Activated T-helper 1 cell treated with anti-CD3 and anti-CD28 coated beads, Interleukin-12 subunit alpha, Interleukin-12 subunit beta, Interleukin-2, Interleukin-4 antibody, amounts not matched to agents 30 ng/mL and 10 ng/mL and 1 ng/mL, durations not matched to agents 14 hours and 24 hours and 36 hours (primary cell): ENCODE data around the gene TYSND1. TPM values are rescaled to one million over a fixed set of nuclear protein-coding genes. Genes with fewer than 3 reads are reported as not detected.

Experiments used
- DNase-seq: peaks from one replicate; pipeline ENCODE4 v3.0.0; 2021; ENCODE audit warnings: low spot score
- H3K27ac Mint-ChIP-seq: one replicate; pipeline ENCODE4 v1.8.0; 2021; ENCODE audit warnings: mild to moderate bottlenecking, mixed read lengths
- H3K27me3 Mint-ChIP-seq: one replicate; pipeline ENCODE4 v1.8.0; 2022; ENCODE audit warnings: mild to moderate bottlenecking, moderate library complexity, mixed read lengths; ENCODE audit not compliant: insufficient read depth
- H3K36me3 Mint-ChIP-seq: one replicate; pipeline ENCODE4 v1.8.0; 2021; ENCODE audit warnings: low read depth, mixed read lengths
- H3K4me1 Mint-ChIP-seq: one replicate; pipeline ENCODE4 v1.8.0; 2021; ENCODE audit warnings: low read depth, mixed read lengths
- H3K4me3 Mint-ChIP-seq: one replicate; pipeline ENCODE4 v1.8.0; 2021; ENCODE audit warnings: mild to moderate bottlenecking, moderate library complexity, mixed read lengths
- H3K9me3 Mint-ChIP-seq: one replicate; pipeline ENCODE4 v1.8.0; 2021; ENCODE audit warnings: mixed read lengths
- intact Hi-C: fragments of 100-400 bp; cut with micrococcal nuclease; formaldehyde crosslinking; loops from one replicate; pipeline ENCODE4 v1.15.1; 2024
- total RNA-seq: library from RNA; stranded (reverse); gene quantifications from 2 replicates; pipeline ENCODE4 v1.2.3, GENCODE V29; 2022

Gene TYSND1
- total RNA-seq, 1 donor from 2014 or later, result 12.7 TPM

DNA sequence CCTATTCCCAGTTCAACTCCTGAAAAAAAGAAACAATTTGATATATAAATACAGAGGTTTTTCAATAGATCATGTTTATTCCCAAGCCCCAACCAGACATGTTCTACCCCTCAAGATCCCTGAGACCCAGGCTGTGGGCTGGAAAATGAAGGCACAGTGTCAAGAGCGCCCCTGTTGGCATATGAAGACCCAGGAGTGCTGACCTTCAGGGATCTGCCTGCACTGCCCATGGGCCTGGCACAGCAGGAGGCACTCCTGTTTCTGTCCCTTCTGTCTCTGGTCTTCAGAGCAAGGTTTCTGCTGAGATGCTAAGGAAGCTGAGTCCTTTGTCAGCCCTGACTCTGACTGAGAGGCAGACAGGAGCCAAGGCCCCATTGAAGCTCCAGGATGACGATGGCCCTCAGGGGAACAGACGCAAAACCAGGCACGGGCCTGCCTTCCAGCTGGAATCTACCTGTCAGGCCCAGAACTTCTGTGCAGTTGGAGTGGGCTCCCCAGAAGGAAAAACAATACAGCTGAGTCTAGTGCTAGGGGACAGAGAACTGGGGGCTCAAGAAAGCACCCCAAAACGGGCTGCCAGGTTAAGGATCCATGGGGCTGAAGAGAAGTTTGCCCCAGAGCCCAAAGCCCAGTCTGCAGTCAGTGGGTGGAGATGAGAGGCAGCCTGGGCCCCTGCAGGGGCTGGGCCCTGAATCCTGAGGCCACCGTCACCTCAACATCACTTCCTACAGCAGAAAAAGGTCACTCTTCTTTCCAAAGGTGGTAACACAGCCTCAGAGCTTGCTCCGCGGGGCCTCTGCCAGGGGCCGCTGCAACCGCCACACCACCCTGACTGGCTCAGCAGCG is 7.1 kb downstream of the TYSND1 start:
- Mint-ChIP-seq H3K4me1 (no peaks in the 10 kb centered on the region), H3K27me3 (peaks cover 4% of the 10 kb centered on the region), H3K4me3 (no peak overlapping the region), H3K9me3 (no peaks in the 10 kb centered on the region), H3K36me3 (peaks cover 4% of the 10 kb centered on the region), H3K27ac (no peak overlapping the region)
- intact Hi-C loops, result no loop called here
- no peak for DNase-seq

DNA sequence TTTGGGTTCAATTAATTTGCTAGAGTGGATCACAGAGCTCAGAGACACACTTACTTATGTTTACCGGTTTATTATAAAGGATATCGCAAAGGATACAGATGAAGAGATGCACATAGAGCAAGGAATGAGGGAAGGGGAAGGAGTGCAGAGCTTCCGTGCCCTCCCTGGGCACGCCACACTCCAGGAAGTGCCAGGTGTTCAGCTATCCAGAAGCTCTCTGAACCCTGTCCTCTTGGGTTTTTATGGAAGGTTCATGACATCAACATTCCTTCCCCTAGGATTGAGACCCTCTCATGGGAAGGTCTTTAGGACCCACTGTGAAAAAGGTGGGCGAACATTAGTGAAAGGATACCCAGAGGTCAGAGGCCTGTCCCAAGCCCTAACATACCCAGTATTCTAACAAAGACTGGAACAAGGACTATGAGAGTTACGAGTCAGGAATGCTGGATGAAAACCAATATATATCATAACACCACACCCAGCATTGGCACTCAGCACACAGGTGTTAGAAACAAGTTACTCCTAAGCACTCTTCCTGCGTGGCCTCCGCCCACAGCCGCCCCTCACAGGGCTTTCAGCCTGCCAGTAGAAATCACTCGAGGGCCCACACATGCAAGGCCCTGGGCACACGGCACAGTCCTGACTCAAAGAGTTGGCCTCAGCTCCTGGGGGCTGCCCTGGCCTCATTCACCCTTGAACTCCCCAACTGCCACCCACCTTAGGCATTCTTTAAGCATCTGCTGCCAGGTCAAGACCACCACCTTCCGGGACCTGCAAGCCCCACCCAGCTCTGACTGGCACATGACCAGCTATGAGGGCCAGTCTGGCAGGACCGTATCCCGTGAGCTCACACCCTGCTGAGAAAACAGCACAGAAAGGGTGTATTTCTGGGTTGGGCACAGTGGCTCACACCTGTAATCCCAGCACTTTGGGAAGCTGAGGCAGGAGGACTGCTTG is 8.3 kb downstream of the TYSND1 start:
- Mint-ChIP-seq H3K4me1 (peaks cover 1% of the 10 kb centered on the region), H3K27me3 (peaks cover 7% of the 10 kb centered on the region), H3K27ac (no peak overlapping the region), H3K4me3 (no peak overlapping the region), H3K36me3 (peaks cover 4% of the 10 kb centered on the region), H3K9me3 (no peaks in the 10 kb centered on the region)
- no peak for DNase-seq
- intact Hi-C loops, result no loop called here

DNA sequence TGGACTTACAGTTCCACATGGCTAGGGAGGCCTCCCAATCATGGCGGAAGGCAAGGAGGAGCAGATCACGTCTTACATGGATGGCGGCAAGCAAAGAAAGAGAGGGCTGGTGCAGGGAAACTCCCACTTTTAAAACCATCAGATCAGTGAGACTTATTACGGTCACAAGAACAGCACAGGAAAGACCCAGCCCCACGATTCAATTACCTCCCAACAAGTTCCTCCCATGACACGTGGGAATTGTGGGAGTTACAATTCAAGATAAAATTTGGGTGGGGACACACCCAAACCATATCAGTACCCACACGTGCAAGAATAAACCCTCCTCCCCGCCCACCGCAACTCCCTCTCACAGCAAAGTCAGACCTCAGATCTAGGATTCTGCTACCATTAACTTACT is 9.4 kb downstream of the TYSND1 start:
- Mint-ChIP-seq H3K9me3 (no peaks in the 10 kb centered on the region), H3K4me3 (no peak overlapping the region), H3K4me1 (peaks cover 10% of the 10 kb centered on the region), H3K36me3 (peaks cover 6% of the 10 kb centered on the region), H3K27me3 (peaks cover 9% of the 10 kb centered on the region), H3K27ac (no peak overlapping the region)
- no peak for DNase-seq
- intact Hi-C loops, result no loop called here

DNA sequence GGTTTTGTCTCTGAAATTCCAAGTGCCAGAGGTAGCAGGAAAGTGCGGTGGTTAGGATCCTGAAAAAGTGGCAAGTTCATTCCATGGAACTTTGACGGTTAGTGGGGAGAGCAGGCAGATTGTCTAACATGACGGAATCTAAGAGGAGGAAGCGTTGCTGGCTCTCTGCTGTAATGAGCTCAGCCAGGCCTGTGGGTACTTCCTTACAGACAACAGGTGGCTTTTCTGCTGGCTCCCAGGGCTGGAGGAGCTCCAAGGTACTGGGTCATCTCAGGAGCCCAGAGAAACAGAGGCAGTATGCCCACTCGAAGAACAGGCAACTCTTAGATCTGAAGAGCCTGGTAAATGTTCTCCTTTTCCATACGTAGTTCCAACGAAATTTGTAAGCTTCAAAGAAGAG is 10.8 kb downstream of the TYSND1 start:
- DNase-seq, result no peak
- Mint-ChIP-seq H3K27me3 (peaks cover 9% of the 10 kb centered on the region), H3K27ac (no peak overlapping the region), H3K36me3 (peaks cover 6% of the 10 kb centered on the region), H3K4me3 (no peak overlapping the region), H3K9me3 (no peaks in the 10 kb centered on the region), H3K4me1 (peaks cover 15% of the 10 kb centered on the region)
- intact Hi-C loops, result no loop called here

DNA sequence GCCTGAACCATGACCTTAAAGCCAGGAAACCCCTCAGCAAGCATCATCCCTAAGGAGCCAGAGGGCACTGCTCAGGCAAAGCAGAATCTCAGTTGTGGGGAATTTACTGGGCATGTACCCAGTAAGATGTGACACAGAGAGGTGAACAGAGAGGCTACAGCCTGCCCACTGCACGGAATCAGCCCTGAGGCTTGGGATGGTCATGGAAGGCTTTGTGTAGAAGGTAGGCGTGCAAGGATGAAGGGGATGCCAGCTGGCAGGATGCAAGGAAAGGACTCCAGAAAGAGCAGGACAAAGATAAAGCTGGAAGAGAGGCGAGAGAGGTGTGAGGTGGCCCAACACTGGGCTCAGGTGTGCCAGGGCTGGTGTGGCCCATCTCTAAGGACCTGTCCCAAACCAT is 11.5 kb downstream of the TYSND1 start:
- no peak for DNase-seq
- Mint-ChIP-seq H3K27ac (no peak overlapping the region), H3K27me3 (peaks cover 9% of the 10 kb centered on the region), H3K4me3 (no peak overlapping the region), H3K36me3 (peaks cover 3% of the 10 kb centered on the region), H3K4me1 (peaks cover 15% of the 10 kb centered on the region), H3K9me3 (no peaks in the 10 kb centered on the region)
- intact Hi-C loops, result no loop called here

DNA sequence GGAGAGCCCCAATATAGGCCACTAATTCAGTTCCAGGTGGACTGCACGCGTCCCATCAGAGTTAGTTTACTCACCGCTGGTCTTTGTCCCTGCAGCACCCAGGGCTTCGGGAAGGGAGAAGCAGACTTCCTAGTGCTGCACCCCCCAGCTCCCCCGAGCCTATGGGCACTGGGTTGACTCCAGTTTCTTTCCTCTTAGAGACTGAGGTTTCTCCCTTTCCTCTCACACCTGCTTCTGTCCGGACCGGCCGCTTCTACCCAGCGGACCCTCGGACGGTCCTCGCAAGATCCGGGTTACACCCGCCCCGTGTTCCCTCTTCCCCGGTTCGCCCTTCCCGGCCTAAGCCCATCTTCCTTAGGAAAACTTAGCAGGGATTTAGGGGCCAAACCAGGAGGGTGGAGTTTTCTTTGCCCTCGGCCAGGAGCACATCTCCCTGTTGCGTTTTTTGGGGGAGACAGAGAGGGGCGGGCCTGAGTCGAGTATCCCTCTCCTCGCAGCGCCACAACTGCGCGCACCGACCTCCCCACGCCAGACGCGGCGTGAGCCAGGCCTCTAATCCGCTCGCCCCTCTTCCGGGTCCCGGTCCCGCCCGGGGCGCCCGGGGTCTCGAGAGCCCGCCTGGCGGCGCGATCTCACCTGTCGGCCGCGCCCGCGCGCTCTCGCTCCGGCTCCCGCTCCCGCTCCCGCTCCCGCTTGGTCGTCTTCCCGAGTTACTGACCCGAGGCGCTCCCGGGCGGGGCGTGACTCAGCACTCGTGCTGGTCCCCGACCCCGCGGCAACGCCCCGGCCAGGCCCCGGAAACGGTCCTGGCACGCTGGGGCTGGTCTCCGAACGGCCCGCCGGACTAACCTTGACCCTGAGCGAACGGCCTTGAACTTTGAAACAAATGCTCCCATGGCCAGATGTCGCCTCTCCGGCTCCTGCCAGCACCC is 14.1 kb downstream of the TYSND1 start, which contains the start of gene AIFM2:
TSS of gene AIFM2 (minus strand) at position 728 of the 932 bp plus-strand sequence. CDS start 8,741 bp downstream, outside the sequence.
- intact Hi-C loops, result loop anchor here (1.0 to 2.0 kb wide), 2 partner anchors 14 to 16 kb away; partner anchors contain the start of gene TYSND1
- H3K36me3 Mint-ChIP-seq, result peaks cover 3% of the 10 kb centered on the region
- H3K4me1 Mint-ChIP-seq, result peaks cover 15% of the 10 kb centered on the region
- H3K27ac Mint-ChIP-seq, result peak within 1 kb of the TSS; percentile 82
- no peaks in the 10 kb centered on the region for H3K9me3 Mint-ChIP-seq
- H3K4me3 Mint-ChIP-seq, result peak within 1 kb of the TSS; percentile 86
- H3K27me3 Mint-ChIP-seq, result peaks cover 9% of the 10 kb centered on the region
- DNase-seq, result no peak

DNA sequence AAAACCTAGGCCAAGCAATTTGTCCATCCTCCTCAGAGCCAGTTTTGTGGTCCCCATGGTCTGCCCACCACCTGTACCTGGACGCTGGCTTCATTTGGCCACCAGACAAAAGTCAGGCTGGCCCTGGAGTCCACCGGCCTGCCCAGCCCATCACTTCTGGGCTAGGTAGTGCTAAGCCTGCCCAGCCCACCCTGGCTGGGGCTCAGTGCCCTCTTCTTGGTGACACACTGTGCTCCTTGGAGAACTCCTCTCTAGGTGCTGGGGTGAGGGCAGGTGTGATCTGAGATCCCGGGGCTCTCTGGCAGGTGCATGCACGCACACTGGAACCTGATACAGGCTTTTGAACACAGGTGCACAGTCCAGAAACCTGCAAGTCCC is 15.0 kb downstream of the TYSND1 start:
- Mint-ChIP-seq H3K4me1 (peaks cover 15% of the 10 kb centered on the region), H3K4me3 (peak overlapping the region; percentile 74), H3K27me3 (peaks cover 9% of the 10 kb centered on the region), H3K9me3 (no peaks in the 10 kb centered on the region), H3K36me3 (peaks cover 3% of the 10 kb centered on the region), H3K27ac (no peak overlapping the region)
- no peak for DNase-seq
- intact Hi-C loops, result no loop called here

DNA sequence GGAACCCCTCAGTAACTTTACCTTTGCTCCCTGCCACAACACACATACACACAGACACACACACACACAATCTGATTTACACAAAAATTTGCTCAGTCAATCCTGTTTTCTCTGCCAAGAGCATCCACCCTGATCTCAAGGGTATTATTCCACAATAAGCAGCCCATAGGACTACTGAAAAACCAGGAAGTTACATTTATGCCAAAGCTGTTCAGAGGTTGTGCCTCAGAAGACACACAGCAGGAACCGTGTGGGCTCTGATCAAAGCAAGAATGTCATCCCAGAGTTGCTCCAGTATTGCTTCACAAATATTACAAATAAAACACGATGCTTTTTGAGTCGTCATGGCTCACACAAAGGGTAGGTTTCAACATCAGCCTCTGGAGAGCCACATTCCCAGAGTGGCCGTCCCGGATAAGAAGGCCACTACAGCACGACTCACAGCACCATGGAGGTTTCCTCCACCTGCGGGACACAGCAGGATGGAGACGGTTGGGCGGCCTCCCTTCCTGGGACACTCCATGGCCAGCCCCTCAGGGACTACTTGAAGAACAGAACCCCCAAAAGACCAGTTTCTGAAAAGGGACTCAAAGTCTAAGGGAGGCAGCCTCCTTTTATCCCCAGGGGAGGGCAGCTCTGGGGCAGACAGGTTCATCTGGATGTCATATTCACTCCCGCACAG is 15.5 kb downstream of the TYSND1 start:
- H3K4me1 Mint-ChIP-seq, result peaks cover 15% of the 10 kb centered on the region
- intact Hi-C loops, result no loop called here
- H3K9me3 Mint-ChIP-seq, result no peaks in the 10 kb centered on the region
- no peak for DNase-seq
- peaks cover 3% of the 10 kb centered on the region for H3K36me3 Mint-ChIP-seq
- peaks cover 9% of the 10 kb centered on the region for H3K27me3 Mint-ChIP-seq
- H3K27ac Mint-ChIP-seq, result no peak overlapping the region
- no peak overlapping the region for H3K4me3 Mint-ChIP-seq

DNA sequence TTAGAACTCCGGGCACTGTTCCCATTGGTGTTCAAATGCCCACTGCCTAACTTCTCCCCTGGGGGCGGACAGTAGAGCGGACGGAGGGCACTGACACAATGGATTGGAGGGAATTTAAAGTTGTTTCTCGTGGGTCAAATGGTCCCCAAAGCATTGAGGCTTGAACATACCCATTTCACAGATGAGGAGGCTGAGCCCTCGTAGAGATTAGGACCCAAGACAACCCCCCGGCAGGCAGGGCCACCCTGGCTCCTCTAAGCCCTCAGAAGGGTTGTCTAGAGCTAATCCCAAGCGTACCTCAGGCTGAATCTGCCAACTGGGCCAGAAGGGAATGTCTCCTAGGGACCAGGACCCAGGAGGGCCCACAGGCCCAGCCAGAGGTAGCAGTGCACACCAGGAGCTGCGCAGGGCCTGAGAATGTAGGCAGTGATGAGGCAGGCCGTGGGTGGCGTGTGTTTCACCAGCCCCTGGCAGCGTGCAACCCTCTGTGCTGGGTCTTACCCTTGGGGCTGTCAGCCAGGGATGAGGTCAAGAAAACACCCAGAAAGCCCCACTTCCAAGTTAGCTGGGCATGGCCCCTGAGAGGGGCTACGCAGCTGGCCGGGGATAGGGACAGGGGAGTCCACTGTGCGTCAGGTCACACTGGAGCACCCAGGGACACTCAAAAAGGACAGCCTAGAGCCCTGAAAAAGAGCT is 19.7 kb downstream of the TYSND1 start:
- Mint-ChIP-seq H3K4me3 (no peak overlapping the region), H3K36me3 (peaks cover 1% of the 10 kb centered on the region), H3K27me3 (no peaks in the 10 kb centered on the region), H3K9me3 (no peaks in the 10 kb centered on the region), H3K4me1 (peaks cover 3% of the 10 kb centered on the region), H3K27ac (no peak overlapping the region)
- no peak for DNase-seq
- intact Hi-C loops, result no loop called here

DNA sequence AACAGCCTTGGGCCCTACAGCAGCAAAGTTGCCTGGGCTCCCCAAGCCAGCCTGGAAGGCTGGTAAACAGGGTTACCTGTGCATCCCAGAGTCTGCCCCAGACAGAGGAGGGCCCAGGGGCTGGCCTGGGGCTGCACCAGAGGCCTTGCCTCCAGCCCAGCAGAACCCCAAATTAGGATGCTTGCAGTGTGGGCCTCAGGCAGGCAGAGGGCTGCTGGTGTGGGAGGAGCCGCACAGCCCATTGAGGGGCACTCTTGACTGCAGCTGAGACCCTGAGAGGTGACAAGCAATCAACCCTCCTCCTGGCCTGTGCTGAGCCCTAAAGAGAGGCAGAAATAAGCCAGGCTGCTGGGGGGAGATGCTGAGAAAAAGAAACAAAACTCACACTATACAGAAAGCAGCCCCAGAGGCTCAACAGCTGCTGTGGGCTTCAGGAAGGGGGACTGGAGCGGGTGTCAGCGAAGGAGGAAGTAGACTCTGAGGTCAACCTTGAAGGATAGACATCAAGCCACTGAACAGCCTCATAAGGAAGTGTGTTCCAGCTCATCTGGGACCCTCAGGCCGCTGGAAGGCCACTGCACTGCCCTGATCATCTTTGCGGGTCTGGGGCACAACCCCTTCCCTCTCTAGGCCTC is 20.5 kb downstream of the TYSND1 start:
- Mint-ChIP-seq H3K36me3 (peaks cover 1% of the 10 kb centered on the region), H3K27me3 (no peaks in the 10 kb centered on the region), H3K4me3 (no peak overlapping the region), H3K27ac (no peak overlapping the region), H3K4me1 (no peaks in the 10 kb centered on the region), H3K9me3 (no peaks in the 10 kb centered on the region)
- intact Hi-C loops, result no loop called here
- DNase-seq, result no peak

DNA sequence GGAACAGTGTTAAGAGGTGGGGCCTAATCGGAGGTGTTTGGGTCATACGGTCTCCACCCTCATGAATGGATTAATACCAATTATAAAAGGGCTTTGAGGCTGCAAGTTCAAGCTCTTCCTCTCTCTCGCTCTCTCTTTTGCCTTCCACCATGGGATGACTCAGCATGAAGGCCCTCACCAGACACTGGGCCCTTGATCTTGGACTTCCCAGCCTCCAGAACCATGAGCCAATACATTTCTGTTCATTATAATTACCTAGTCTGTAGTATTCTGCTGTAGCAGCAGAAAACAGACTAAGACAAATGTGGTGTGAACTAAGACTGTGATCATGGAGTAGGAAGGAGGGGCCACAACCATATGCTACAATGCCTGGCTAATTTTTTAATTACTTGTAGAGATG is 21.6 kb downstream of the TYSND1 start:
- no peak for DNase-seq
- Mint-ChIP-seq H3K4me3 (no peak overlapping the region), H3K4me1 (no peaks in the 10 kb centered on the region), H3K36me3 (peaks cover 1% of the 10 kb centered on the region), H3K27me3 (no peaks in the 10 kb centered on the region), H3K9me3 (no peaks in the 10 kb centered on the region), H3K27ac (no peak overlapping the region)
- intact Hi-C loops, result no loop called here
